GM23248 (cell line): ENCODE data around the gene TCF4. TPM values are rescaled to one million over a fixed set of nuclear protein-coding genes. Genes with fewer than 3 reads are reported as not detected.
A peak's percentile ranks its signal among the peaks of the same experiment; 100 is the strongest.

Experiments used
- DNase-seq: peaks from one replicate; pipeline ENCODE4 v3.0.0-alpha.2; 2015
- H2AFZ ChIP-seq: fragments of 200-600 bp; sonication (generic); 2 replicates; pipeline ENCODE4 v1.6.1; 2016; ENCODE audit warnings: antibody characterized with exemption
- H3F3A ChIP-seq: fragments of 200-600 bp; sonication (generic); 2 replicates; pipeline ENCODE4 v1.6.1; 2016; ENCODE audit warnings: mild to moderate bottlenecking, antibody characterized with exemption, mixed run types; ENCODE audit not compliant: insufficient read depth
- H3K27ac ChIP-seq: fragments of 200-600 bp; sonication (generic); 2 replicates; pipeline ENCODE4 v1.5.1; 2016; ENCODE audit warnings: mild to moderate bottlenecking
- H3K27me3 ChIP-seq: fragments of 200-600 bp; sonication (generic); replicated peaks from 2 replicates; pipeline ENCODE4 v1.6.1; 2016; ENCODE audit warnings: mild to moderate bottlenecking; ENCODE audit not compliant: insufficient read depth
- H3K36me3 ChIP-seq: fragments of 200-600 bp; sonication (generic); 2 replicates; pipeline ENCODE4 v1.6.1; 2016; ENCODE audit warnings: low read depth, mild to moderate bottlenecking
- H3K4me1 ChIP-seq: fragments of 200-600 bp; sonication (generic); 2 replicates; pipeline ENCODE4 v1.6.1; 2016; ENCODE audit warnings: mild to moderate bottlenecking; ENCODE audit not compliant: insufficient read depth
- H3K4me2 ChIP-seq: fragments of 200-600 bp; sonication (generic); one replicate; pipeline ENCODE4 v1.6.1; 2016; ENCODE audit warnings: mild to moderate bottlenecking; ENCODE audit not compliant: unreplicated experiment
- H3K4me3 ChIP-seq: fragments of 200-600 bp; sonication (generic); 2 replicates; pipeline ENCODE4 v1.5.1; 2016; ENCODE audit warnings: mild to moderate bottlenecking
- H3K79me2 ChIP-seq: fragments of 200-600 bp; sonication (generic); 2 replicates; pipeline ENCODE4 v1.6.1; 2016; ENCODE audit warnings: mild to moderate bottlenecking; ENCODE audit not compliant: insufficient read depth
- H3K9ac ChIP-seq: fragments of 200-600 bp; sonication (generic); 2 replicates; pipeline ENCODE4 v1.6.1; 2016; ENCODE audit warnings: mild to moderate bottlenecking
- H3K9me2 ChIP-seq: fragments of 200-600 bp; sonication (generic); 2 replicates; pipeline ENCODE4 v1.6.1; 2016; ENCODE audit warnings: mixed run types, mild to moderate bottlenecking, moderate library complexity; ENCODE audit not compliant: insufficient read depth
- H3K9me3 ChIP-seq: fragments of 200-600 bp; sonication (generic); one replicate; pipeline ENCODE4 v1.6.1; 2017; ENCODE audit warnings: low read depth
- H4K20me1 ChIP-seq: fragments of 200-600 bp; sonication (generic); 2 replicates; pipeline ENCODE4 v1.6.0; 2016; ENCODE audit not compliant: insufficient read depth
- EZH2 ChIP-seq: fragments of 200-600 bp; sonication (generic); IDR thresholded peaks from 2 replicates; pipeline ENCODE4 v1.6.1; 2018; ENCODE audit warnings: antibody characterized with exemption, mild to moderate bottlenecking; ENCODE audit not compliant: insufficient read depth, poor library complexity, severe bottlenecking
- EZH2phosphoT487 ChIP-seq: fragments of 200-600 bp; sonication (generic); IDR thresholded peaks from 2 replicates; pipeline ENCODE4 v1.6.1; 2018; ENCODE audit warnings: antibody characterized with exemption, moderate library complexity, mild to moderate bottlenecking, low read depth; ENCODE audit not compliant: insufficient read depth
- WGBS, 2 experiments: methylation state at CpG; one replicate each; pipeline ENCODE4 v1.1.6; 2015 to 2017; ENCODE audit warnings: low lambda C conversion rate in 2 of 2, low coverage in 1 of 2; ENCODE audit errors: missing lambda C conversion rate in 2 of 2; 5-methylcytosine and 5-hydroxymethylcytosine counted together
- in situ Hi-C: fragments of 300-500 bp; cut with MboI; formaldehyde crosslinking; loops from 2 replicates; pipeline ENCODE4 v1.15.0; 2020
- polyA plus RNA-seq: library from polyadenylated mRNA; unstranded; fragments of >200 nt; fragmentation: Nextera tagmentation; extraction: Ambion mirVana; gene quantifications from 2 replicates; pipeline ENCODE4 v1.2.1, GENCODE V29; 2016
- total RNA-seq: library from RNA; depleted of rRNA; stranded (reverse); fragments of >200 nt; shearing (Covaris generic); gene quantifications from 2 replicates; pipeline ENCODE4 v1.2.3, GENCODE V29; 2014

TCF4 gene
- total and polyA plus RNA-seq, 2 experiments from 2014 or later: 54.5 to 59.3 TPM

DNA sequence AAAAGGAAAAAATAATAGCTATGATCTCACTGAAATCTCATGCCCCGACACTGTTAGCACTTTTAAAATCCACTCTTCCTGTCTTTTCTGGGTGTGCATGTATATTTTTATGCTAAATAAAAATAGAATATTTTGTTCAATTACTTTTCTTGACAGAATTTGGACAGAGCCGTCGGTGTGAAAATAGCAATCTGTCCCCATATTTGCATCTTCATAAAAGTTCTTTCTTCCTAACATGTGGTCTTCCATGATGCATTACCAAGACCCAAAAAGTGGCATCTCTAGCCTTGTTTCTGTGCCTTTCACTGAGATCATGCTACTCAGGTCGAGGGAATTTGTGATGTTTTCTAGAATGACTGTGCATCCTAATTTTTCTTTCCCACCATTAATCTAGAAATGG, 329.9 kb downstream of the TCF4 start:
- Histone ChIP-seq H3K9me2 (no peaks in the 10 kb centered on the region), H3K9ac (no peak overlapping the region), H3K27me3 (no peaks in the 10 kb centered on the region), H3K9me3 (no peaks in the 10 kb centered on the region), H3K36me3 (peaks cover 34% of the 10 kb centered on the region), H3K4me2 (no peak overlapping the region), H3K79me2 (0 out of 2 replicates have a peak, but pooled peaks cover 6% of the 10 kb centered on the region), H3K27ac (no peak overlapping the region), H3F3A (peaks cover 27% of the 10 kb centered on the region; the same call in 1 of the 2 replicates), H4K20me1 (no peaks in the 10 kb centered on the region), H3K4me1 (peaks cover 17% of the 10 kb centered on the region), H3K4me3 (no peak overlapping the region), H2AFZ (no peak overlapping the region)
- WGBS, 2 experiments: 64 to 75% methylated on average over 4 of the region's 4 CpGs
- in situ Hi-C loops: no loop called here
- DNase-seq: no peak
- TF ChIP-seq EZH2phosphoT487 (no peak), EZH2 (no peak)

- in situ Hi-C loops: no loop called here
- no peaks in the 10 kb centered on the region for H3K9me2 ChIP-seq
- no peak for TF ChIP-seq EZH2phosphoT487
- no peak for TF ChIP-seq EZH2
- H3F3A ChIP-seq: peaks cover 39% of the 10 kb centered on the region
- 0 out of 2 replicates have a peak, but pooled peaks cover 6% of the 10 kb centered on the region for H3K79me2 ChIP-seq
- peak overlapping the region; percentile 12; the same call in 1 of the 2 replicates for H3K4me3 ChIP-seq
- DNase-seq: no peak
- no peak overlapping the region for H2AFZ ChIP-seq
- no peaks in the 10 kb centered on the region for H3K9me3 ChIP-seq
- WGBS, 2 experiments: 96 to 100% methylated on average over 1 of the region's 1 CpG
- peak overlapping the region; percentile 11; the same call in 1 of the 2 replicates for H3K27ac ChIP-seq
- peaks cover 34% of the 10 kb centered on the region for H3K36me3 ChIP-seq
- peaks cover 29% of the 10 kb centered on the region for H3K4me1 ChIP-seq
- H3K4me2 ChIP-seq: peak overlapping the region; percentile 33
- H3K27me3 ChIP-seq: no peaks in the 10 kb centered on the region
- no peak overlapping the region for H3K9ac ChIP-seq
- no peaks in the 10 kb centered on the region for H4K20me1 ChIP-seq
Observed at GRCh38 chr18:55256929-55257289, 331.1 kb downstream of the TCF4 start.

DNA sequence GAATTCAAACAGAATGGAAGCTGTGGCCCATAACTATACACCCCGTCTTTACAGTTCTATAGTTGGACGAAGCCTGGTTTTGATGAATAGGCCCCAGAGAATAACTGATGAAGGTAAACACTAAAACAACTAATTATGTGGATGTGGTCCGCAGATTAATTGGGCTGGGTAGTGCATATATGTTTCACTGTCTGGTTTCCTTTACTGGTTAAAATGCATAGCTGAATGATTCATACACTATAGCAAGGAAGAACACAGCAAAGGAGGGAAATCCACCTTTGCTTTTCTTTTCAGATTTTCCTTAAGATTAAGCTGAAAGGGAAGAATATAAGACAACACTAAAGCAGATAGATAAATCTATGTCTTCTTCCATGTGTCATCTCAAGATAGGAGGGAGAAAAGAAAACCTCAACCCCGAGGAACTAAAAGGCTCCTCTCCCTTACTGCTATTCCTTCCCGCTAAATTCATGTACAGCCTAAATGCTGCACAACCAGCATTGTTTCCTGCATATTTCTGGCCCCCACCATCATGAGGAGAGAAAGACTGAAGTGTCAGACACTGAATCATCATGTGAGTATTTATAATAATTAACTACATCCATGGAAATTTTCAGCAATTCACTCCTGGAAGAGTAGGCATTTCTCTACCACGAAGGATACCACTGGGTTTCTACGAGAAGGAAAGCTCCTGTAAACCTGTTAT, 331.6 kb downstream of the TCF4 start:
- Histone ChIP-seq H3K9ac (no peak overlapping the region), H3K4me2 (peak overlapping the region; percentile 33), H3K9me2 (no peaks in the 10 kb centered on the region), H3K36me3 (peaks cover 30% of the 10 kb centered on the region), H3K79me2 (0 out of 2 replicates have a peak, but pooled peaks cover 6% of the 10 kb centered on the region), H3K9me3 (no peaks in the 10 kb centered on the region), H3K4me3 (peak overlapping the region; percentile 12; the same call in 1 of the 2 replicates), H3K27me3 (no peaks in the 10 kb centered on the region), H4K20me1 (no peaks in the 10 kb centered on the region), H3K27ac (peak overlapping the region; percentile 11; the same call in 1 of the 2 replicates), H3F3A (peaks cover 44% of the 10 kb centered on the region), H3K4me1 (peaks cover 34% of the 10 kb centered on the region), H2AFZ (no peak overlapping the region)
- in situ Hi-C loops: no loop called here
- WGBS, 2 experiments: 59 to 60% methylated on average over 7 of the region's 7 CpGs
- DNase-seq: peak; percentile 54
- TF ChIP-seq EZH2phosphoT487: no peak
- no peak for TF ChIP-seq EZH2

DNA sequence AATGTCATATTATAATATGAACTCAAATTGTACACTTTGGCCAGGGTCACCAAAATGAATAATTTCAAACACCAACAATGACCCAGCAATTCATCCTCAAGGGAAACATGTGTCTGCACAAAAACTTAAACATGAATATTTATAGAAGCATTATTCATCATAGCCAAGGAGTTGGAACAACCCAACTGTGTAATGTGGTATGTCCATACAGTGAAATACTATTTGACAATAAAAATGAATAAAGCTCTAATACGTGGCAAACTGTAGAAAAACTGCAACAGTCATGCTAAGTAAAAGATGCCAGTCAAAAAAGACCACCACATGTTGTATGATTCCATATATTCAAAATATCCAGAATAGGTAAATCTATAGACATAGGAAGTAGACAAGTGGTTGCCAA, 334.2 kb downstream of the TCF4 start:
- Histone ChIP-seq H3F3A (peaks cover 64% of the 10 kb centered on the region), H3K9me2 (no peaks in the 10 kb centered on the region), H4K20me1 (no peaks in the 10 kb centered on the region), H3K4me2 (no peak overlapping the region), H2AFZ (no peak overlapping the region), H3K9ac (no peak overlapping the region), H3K27ac (no peak overlapping the region), H3K36me3 (peaks cover 22% of the 10 kb centered on the region), H3K9me3 (no peaks in the 10 kb centered on the region), H3K4me1 (peaks cover 51% of the 10 kb centered on the region), H3K27me3 (no peaks in the 10 kb centered on the region), H3K4me3 (no peak overlapping the region), H3K79me2 (peaks cover 13% of the 10 kb centered on the region; the same call in 1 of the 2 replicates)
- 70 to 73% methylated on average over 1 of the region's 1 CpG for WGBS, 2 experiments
- in situ Hi-C loops: no loop called here
- no peak for DNase-seq
- TF ChIP-seq EZH2 (no peak), EZH2phosphoT487 (no peak)
